SK-N-SH treated with all-trans-retinoic acid at 6 μM for 48 hours (cell line): Measurements from ENCODE around the gene CD28.

ENCODE experiments used
- ATAC-seq: fragments of 200-7000 bp; cut with Tn5 transposase; 3 replicates; pipeline ENCODE4 v1.9.1; 2020; ENCODE audit warnings: mild to moderate bottlenecking, moderate library complexity
- BACH2 ChIP-seq: fragments of 250-450 bp; sonication (Bioruptor Pico); IDR thresholded peaks from 2 replicates; pipeline ENCODE4 v1.9.0; 2021; ENCODE audit warnings: mild to moderate bottlenecking, borderline replicate concordance
- CREB5 ChIP-seq: fragments of 250-450 bp; sonication (Bioruptor Pico); IDR thresholded peaks from 2 replicates; pipeline ENCODE4 v1.5.1; 2020; ENCODE audit warnings: low read depth, mild to moderate bottlenecking, moderate library complexity
- CSDC2 ChIP-seq: fragments of 250-450 bp; sonication (Bioruptor Pico); IDR thresholded peaks from 2 replicates; pipeline ENCODE4 v1.5.0; 2020; ENCODE audit warnings: mild to moderate bottlenecking, moderate library complexity
- ESRRG ChIP-seq: fragments of 250-450 bp; sonication (Bioruptor Pico); IDR thresholded peaks from 2 replicates; pipeline ENCODE4 v1.6.1; 2021; ENCODE audit warnings: mild to moderate bottlenecking
- ISL1 ChIP-seq: fragments of 250-450 bp; sonication (Bioruptor Pico); IDR thresholded peaks from 2 replicates; pipeline ENCODE4 v2.1.2; 2022; ENCODE audit warnings: mild to moderate bottlenecking, moderate library complexity
- OSR1 ChIP-seq: fragments of 250-450 bp; sonication (Bioruptor Pico); IDR thresholded peaks from 2 replicates; pipeline ENCODE4 v1.8.0; 2022; ENCODE audit warnings: moderate library complexity, mild to moderate bottlenecking, inconsistent platforms
- POU6F1 ChIP-seq: fragments of 250-450 bp; sonication (Bioruptor Pico); IDR thresholded peaks from 2 replicates; pipeline ENCODE4 v1.8.0; 2021; ENCODE audit warnings: low read depth, mild to moderate bottlenecking, moderate library complexity, borderline replicate concordance
- PPARA ChIP-seq: fragments of 250-450 bp; sonication (Bioruptor Pico); IDR thresholded peaks from 2 replicates; pipeline ENCODE4 v1.5.0; 2020; ENCODE audit warnings: mild to moderate bottlenecking, borderline replicate concordance
- RARB ChIP-seq: fragments of 250-450 bp; sonication (Bioruptor Pico); IDR thresholded peaks from 2 replicates; pipeline ENCODE4 v1.8.0; 2021; ENCODE audit warnings: mild to moderate bottlenecking, moderate library complexity
- TCF4 ChIP-seq: fragments of 250-450 bp; sonication (Bioruptor Pico); IDR thresholded peaks from 2 replicates; pipeline ENCODE4 v1.8.0; 2021; ENCODE audit warnings: mild to moderate bottlenecking, moderate library complexity, borderline replicate concordance
- TOX ChIP-seq: fragments of 250-450 bp; sonication (Bioruptor Pico); IDR thresholded peaks from 2 replicates; pipeline ENCODE4 v1.8.0; 2021; ENCODE audit warnings: mild to moderate bottlenecking, moderate library complexity, borderline replicate concordance
- TSHZ2 ChIP-seq: fragments of 250-450 bp; sonication (Bioruptor Pico); IDR thresholded peaks from 2 replicates; pipeline ENCODE4 v1.5.0; 2020; ENCODE audit warnings: mild to moderate bottlenecking, moderate library complexity
- ZC3H10 ChIP-seq: fragments of 250-450 bp; sonication (Bioruptor Pico); IDR thresholded peaks from 2 replicates; pipeline ENCODE4 v1.5.1; 2021; ENCODE audit warnings: mild to moderate bottlenecking, moderate library complexity
- ZFP3 ChIP-seq: fragments of 250-450 bp; sonication (Bioruptor Pico); IDR thresholded peaks from 2 replicates; pipeline ENCODE4 v1.5.0; 2020; ENCODE audit warnings: mild to moderate bottlenecking, moderate library complexity
- ZFP30 ChIP-seq: fragments of 450-650 bp; formaldehyde crosslinking; IDR thresholded peaks from 2 replicates; pipeline ENCODE4 v1.5.0; 2022; ENCODE audit warnings: mild to moderate bottlenecking, moderate library complexity
- ZNF565 ChIP-seq: fragments of 450-650 bp; formaldehyde crosslinking; conservative IDR thresholded peaks from 2 replicates; pipeline ENCODE4 v1.5.0; 2020; ENCODE audit warnings: low read depth, mild to moderate bottlenecking, moderate library complexity
- ZNF70 ChIP-seq: fragments of 450-650 bp; formaldehyde crosslinking; IDR thresholded peaks from 2 replicates; pipeline ENCODE4 v1.5.0; 2020; ENCODE audit warnings: mild to moderate bottlenecking, moderate library complexity
- ZNF8 ChIP-seq: fragments of 450-650 bp; formaldehyde crosslinking; IDR thresholded peaks from 2 replicates; pipeline ENCODE4 v1.5.0; 2020; ENCODE audit warnings: mild to moderate bottlenecking, moderate library complexity

Gene CD28

DNA sequence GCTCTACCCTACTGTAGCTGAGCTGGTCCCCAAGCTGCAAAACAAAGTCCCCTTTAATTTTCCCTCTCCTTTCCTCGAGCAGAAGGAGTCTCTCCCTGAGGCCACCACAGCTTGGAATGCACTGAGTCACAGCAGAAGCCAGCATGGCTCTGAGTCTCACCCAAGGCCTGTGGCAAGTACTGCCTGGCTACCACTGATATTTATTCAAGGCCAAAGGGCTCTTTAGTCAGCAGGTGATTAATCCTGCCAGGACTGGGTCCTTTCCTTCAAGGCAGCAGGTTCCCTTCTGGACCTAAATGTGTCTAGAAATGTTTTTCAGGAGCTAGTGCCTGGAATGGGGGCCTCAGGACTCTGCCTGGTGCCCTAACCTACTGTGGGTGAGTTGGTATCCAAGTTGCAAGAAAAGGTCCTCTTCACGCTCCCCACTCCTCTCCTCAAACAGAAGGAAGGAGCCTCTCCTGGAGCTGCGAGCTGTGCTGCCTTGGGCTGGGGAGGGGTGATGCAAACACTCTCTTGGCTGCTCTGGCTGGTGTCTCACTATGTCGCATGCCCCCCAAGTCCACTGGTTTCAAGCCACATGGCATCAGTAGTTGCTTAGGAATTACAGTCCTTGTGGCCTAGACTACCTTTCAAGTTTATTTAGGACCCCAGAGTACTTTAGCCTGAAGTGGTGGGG lies 53.4 kb downstream of the CD28 start (continued):
- TF ChIP-seq CSDC2 (CRISPR knock-in tag): no peak
- TF ChIP-seq ZFP3 (CRISPR knock-in tag): no peak
- no peak for TF ChIP-seq ZNF8 (CRISPR knock-in tag)
- no peak for TF ChIP-seq TOX (CRISPR knock-in tag)
- no peak for TF ChIP-seq POU6F1 (CRISPR knock-in tag)
- TF ChIP-seq, all 23 proteins: peak for 0

DNA sequence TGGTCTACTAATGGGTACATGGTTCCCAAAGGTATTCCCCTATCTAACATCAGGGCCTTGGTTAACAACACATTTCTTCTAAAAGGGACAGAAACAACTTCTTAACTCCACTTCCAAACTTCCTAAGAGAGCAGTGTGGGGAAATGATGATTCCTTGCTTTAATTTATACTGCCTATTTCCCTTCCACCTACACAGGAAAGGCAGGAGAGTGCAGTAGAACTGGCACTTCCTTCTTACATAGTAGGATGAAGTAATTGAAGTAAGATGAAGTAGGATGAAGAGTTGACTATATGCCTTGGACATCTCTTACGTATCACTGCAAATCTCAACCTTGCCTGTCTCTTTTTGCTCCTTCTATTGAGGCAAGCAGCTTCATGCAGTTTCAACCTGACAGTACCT lies 54.7 kb downstream of the CD28 start:
- no peak for ATAC-seq

DNA sequence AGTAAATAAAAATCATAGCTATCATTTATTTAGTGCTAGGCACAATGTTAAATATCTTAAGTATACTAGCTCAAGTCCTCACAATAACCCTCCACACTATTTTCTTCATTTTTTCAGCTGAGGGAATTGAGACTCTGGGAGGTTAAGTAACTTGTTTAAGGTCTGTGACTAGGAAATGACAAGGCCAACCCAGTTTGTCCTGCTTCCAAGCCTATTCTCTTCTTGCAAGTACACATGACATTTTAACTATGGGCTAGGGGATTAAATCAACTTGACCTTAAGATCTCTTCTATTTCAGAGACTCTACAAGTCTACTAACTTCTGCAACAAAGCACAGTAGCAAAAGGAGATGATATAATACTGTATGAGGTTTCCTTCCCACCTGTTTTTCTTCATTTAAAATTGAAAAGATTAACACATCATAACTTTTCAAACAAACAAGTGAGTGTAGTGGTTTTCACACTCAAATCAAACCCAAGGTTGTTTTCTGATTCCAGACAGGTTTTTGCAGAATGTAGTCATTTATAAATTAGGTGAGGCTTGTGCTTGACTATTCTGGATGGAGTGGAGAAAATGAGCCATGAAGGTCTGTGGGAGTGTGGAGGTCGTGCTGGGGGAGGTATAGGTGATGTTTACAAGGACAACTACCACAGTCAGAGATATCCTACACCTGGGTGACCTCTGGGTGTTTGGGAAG lies 57.0 kb downstream of the CD28 start:
- no peak for ATAC-seq
- no peak for TF ChIP-seq ZFP30 (CRISPR knock-in tag)
- TF ChIP-seq TSHZ2 (CRISPR knock-in tag): no peak
- TF ChIP-seq TOX (CRISPR knock-in tag): no peak
- TF ChIP-seq ZC3H10 (CRISPR knock-in tag): no peak

More for the DNA sequence above, 54.7 kb downstream of the CD28 start:
- no peak for TF ChIP-seq TCF4 (CRISPR knock-in tag)
- TF ChIP-seq ZNF565 (CRISPR knock-in tag): no peak
- no peak for TF ChIP-seq TSHZ2 (CRISPR knock-in tag)
- TF ChIP-seq TOX (CRISPR knock-in tag): no peak
- no peak for TF ChIP-seq ISL1
- TF ChIP-seq ZFP30 (CRISPR knock-in tag): no peak
- no peak for TF ChIP-seq ZNF70
- TF ChIP-seq BACH2 (CRISPR knock-in tag): no peak
- TF ChIP-seq POU6F1 (CRISPR knock-in tag): no peak
- no peak for TF ChIP-seq OSR1 (CRISPR knock-in tag)
- no peak for TF ChIP-seq ESRRG (CRISPR knock-in tag)
- TF ChIP-seq CSDC2 (CRISPR knock-in tag): no peak
- no peak for TF ChIP-seq CREB5 (CRISPR knock-in tag)
- no peak for TF ChIP-seq RARB
- TF ChIP-seq PPARA (CRISPR knock-in tag): no peak
